ENCODE results near the gene TBC1D32.

DNA sequence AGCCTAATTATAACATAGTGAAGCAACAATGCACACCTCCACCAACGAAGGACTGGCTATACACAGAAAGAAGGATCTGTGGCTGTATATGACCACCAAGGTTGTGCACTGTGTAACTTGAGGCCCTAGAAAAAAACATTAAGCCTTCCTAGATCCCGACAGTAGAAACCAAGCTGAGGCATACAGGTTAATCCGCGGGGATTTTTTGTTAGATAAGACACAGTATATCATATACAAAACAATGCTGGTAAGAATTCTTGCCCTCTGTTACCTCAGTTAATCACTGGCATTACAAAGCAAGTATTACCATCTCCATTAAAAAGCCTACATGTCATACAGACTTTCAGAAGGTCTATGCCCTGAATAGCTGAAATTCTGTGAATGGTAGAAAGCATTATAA lies 228.8 kb downstream of the TBC1D32 start:
- TF ChIP-seq, protein P1, sequence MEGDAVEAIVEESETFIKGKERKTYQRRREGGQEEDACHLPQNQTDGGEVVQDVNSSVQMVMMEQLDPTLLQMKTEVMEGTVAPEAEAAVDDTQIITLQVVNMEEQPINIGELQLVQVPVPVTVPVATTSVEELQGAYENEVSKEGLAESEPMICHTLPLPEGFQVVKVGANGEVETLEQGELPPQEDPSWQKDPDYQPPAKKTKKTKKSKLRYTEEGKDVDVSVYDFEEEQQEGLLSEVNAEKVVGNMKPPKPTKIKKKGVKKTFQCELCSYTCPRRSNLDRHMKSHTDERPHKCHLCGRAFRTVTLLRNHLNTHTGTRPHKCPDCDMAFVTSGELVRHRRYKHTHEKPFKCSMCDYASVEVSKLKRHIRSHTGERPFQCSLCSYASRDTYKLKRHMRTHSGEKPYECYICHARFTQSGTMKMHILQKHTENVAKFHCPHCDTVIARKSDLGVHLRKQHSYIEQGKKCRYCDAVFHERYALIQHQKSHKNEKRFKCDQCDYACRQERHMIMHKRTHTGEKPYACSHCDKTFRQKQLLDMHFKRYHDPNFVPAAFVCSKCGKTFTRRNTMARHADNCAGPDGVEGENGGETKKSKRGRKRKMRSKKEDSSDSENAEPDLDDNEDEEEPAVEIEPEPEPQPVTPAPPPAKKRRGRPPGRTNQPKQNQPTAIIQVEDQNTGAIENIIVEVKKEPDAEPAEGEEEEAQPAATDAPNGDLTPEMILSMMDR (IDR thresholded peaks at IDR 0.05), result no peak
- TF ChIP-seq POLR2A (IDR thresholded peaks at IDR 0.05), result no peak
